Measurements from ENCODE around the gene ZNF646. TPM values are rescaled to one million over a fixed set of nuclear protein-coding genes. Genes with fewer than 3 reads are reported as not detected.

ZNF646 gene
- total and polyA plus RNA-seq, 2 of the 13 experiments (the other 11 are each of a cell fraction or from before 2014, with no cell fraction given): 3.4 to 10.9 TPM

DNA sequence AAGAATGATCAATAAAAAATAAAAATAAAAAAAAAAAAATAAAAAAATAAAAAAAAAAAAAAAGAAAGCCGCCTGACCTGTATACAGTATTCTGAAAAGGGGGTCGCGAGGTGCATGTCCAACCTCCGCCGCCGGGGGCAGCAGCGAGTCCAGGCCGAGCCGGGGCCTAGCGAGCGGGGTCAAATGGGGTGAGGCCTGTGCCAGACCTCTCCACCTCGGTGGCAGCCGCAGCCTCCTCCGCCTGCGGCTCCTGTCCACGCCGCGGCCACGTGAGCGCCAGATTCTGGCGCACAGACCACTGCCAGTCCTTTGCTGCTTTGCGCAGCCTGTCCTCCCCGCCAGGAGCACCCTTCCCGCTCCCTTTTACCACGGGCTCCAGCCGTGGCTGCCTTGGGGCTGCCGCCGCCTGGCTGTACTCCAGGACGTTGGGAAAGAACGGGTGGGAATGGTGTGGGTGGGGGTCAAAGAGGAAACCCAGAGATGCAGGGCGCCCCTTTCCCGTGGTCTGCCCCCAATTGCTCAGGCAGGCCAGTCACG lies 31.5 kb downstream of the ZNF646 start (continued):
- TF ChIP-seq MLLT10 (CRISPR knock-in tag; IDR thresholded peaks at IDR 0.05) (no peak), ZNF678 (CRISPR knock-in tag; IDR thresholded peaks at IDR 0.05) (peak; percentile 96), ZNF543 (CRISPR knock-in tag; IDR thresholded peaks at IDR 0.05) (peak; percentile 95), TARDBP (CRISPR knock-in tag; IDR thresholded peaks at IDR 0.05) (peak; percentile 98), REPIN1 (CRISPR knock-in tag; IDR thresholded peaks at IDR 0.05; ENCODE audit: borderline replicate concordance, low read depth) (peak; percentile 93), ZFY (CRISPR knock-in tag; IDR thresholded peaks at IDR 0.05) (peak; percentile 96), NFE2L2 (IDR thresholded peaks at IDR 0.05; ENCODE audit: low read length) (no peak), SMAD1 (CRISPR knock-in tag; IDR thresholded peaks at IDR 0.05; ENCODE audit: borderline replicate concordance, low read depth) (peak; percentile 84; the same call in 1 of the 2 replicates), ZNF264 (CRISPR knock-in tag; IDR thresholded peaks at IDR 0.05) (peak; percentile 82; the same call in 1 of the 2 replicates), ZNF639 (CRISPR knock-in tag; conservative IDR thresholded peaks at IDR 0.05) (peak; percentile 96), E2F1 (CRISPR knock-in tag; IDR thresholded peaks at IDR 0.05) (peak; percentile 74), RELA (CRISPR knock-in tag; IDR thresholded peaks at IDR 0.05) (peak; percentile 55; the same call in 1 of the 2 replicates), ZIK1 (CRISPR knock-in tag; IDR thresholded peaks at IDR 0.05; ENCODE audit: borderline replicate concordance, low read depth) (peak; percentile 96), ZNF652 (CRISPR knock-in tag; IDR thresholded peaks at IDR 0.05; ENCODE audit: borderline replicate concordance, low read depth) (peak; percentile 71; the same call in 1 of the 2 replicates), KDM6A (CRISPR knock-in tag; IDR thresholded peaks at IDR 0.05; ENCODE audit: low read depth) (peak; percentile 65; the same call in 1 of the 2 replicates), HES4 (CRISPR knock-in tag; IDR thresholded peaks at IDR 0.05; ENCODE audit: borderline replicate concordance) (peak; percentile 96), STAT5B (CRISPR knock-in tag; IDR thresholded peaks at IDR 0.05) (no peak; the same call in 1 of the 2 replicates), MXD4 (CRISPR knock-in tag; IDR thresholded peaks at IDR 0.05) (peak; percentile 94), LCORL (IDR thresholded peaks at IDR 0.05) (no peak), LCORL (CRISPR knock-in tag; IDR thresholded peaks at IDR 0.05) (peak; percentile 96), PBX3 (CRISPR knock-in tag; IDR thresholded peaks at IDR 0.05; ENCODE audit: borderline replicate concordance) (no peak; the same call in 1 of the 2 replicates), JARID2 (CRISPR knock-in tag; IDR thresholded peaks at IDR 0.05; ENCODE audit: insufficient replicate concordance) (no peak), IRX3 (CRISPR knock-in tag; IDR thresholded peaks at IDR 0.05; ENCODE audit: borderline replicate concordance, low read depth) (peak; percentile 93; the same call in 1 of the 2 replicates), NFYC (CRISPR knock-in tag; IDR thresholded peaks at IDR 0.05) (no peak)
- TF ChIP-seq, protein P1, sequence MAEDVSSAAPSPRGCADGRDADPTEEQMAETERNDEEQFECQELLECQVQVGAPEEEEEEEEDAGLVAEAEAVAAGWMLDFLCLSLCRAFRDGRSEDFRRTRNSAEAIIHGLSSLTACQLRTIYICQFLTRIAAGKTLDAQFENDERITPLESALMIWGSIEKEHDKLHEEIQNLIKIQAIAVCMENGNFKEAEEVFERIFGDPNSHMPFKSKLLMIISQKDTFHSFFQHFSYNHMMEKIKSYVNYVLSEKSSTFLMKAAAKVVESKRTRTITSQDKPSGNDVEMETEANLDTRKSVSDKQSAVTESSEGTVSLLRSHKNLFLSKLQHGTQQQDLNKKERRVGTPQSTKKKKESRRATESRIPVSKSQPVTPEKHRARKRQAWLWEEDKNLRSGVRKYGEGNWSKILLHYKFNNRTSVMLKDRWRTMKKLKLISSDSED (CRISPR knock-in tag; IDR thresholded peaks at IDR 0.05): 0 out of 2 replicates have a peak, but pooled peaks have one; percentile 77
